ENCODE measurements around the gene C3orf52.

The C3orf52 gene

GRCh38 chr3:112119962-112120836 is 34.0 kb downstream of the C3orf52 start:
- peak; percentile 84 for DNase-seq (ENCODE audit: low spot score)

GRCh38 chr3:112121577-112122547 is 35.7 kb downstream of the C3orf52 start:
- peak; percentile 65 for DNase-seq (ENCODE audit: low spot score)

- DNase-seq (ENCODE audit: low spot score) = peak; percentile 59
These were observed 36.7 kb downstream of the C3orf52 start for GRCh38 chr3:112122870-112123269.

GRCh38 chr3:112123548-112123947 is 37.4 kb downstream of the C3orf52 start:
- peak; percentile 49 for DNase-seq (ENCODE audit: low spot score)

- DNase-seq (ENCODE audit: low spot score) = peak; percentile 40
These were observed 38.9 kb downstream of the C3orf52 start for GRCh38 chr3:112124907-112125607.

GRCh38 chr3:112126511-112126911 is 40.3 kb downstream of the C3orf52 start:
- peak; percentile 24 for DNase-seq (ENCODE audit: low spot score)

GRCh38 chr3:112127522-112128494 is 41.6 kb downstream of the C3orf52 start:
- DNase-seq (ENCODE audit: low spot score) = peak; percentile 58

GRCh38 chr3:112128843-112129727 is 42.9 kb downstream of the C3orf52 start:
- peak; percentile 97 for DNase-seq (ENCODE audit: low spot score)

GRCh38 chr3:112129925-112130637 is 43.9 kb downstream of the C3orf52 start:
- peak; percentile 55 for DNase-seq (ENCODE audit: low spot score)

- no peak for DNase-seq (ENCODE audit: low spot score)
These were observed 44.4 kb downstream of the C3orf52 start for GRCh38 chr3:112130638-112130993.

- DNase-seq (ENCODE audit: low spot score) = peak; percentile 41
These were observed 44.9 kb downstream of the C3orf52 start for GRCh38 chr3:112131111-112131510.

- DNase-seq (ENCODE audit: low spot score) = peak; percentile 41
These were observed 45.9 kb downstream of the C3orf52 start for GRCh38 chr3:112132088-112132487.

GRCh38 chr3:112132554-112132953 is 46.4 kb downstream of the C3orf52 start:
- DNase-seq (ENCODE audit: low spot score) = peak; percentile 41

- DNase-seq (ENCODE audit: low spot score) = peak; percentile 96
These were observed 46.8 kb downstream of the C3orf52 start, which contains the start of gene GCSAM for GRCh38 chr3:112132975-112133448. Gene GCSAM (minus strand): TSS chr3:112133248. CDS start chr3:112133120, 128 bp downstream.

- DNase-seq (ENCODE audit: low spot score) = peak; percentile 83
These were observed 47.6 kb downstream of the C3orf52 start for GRCh38 chr3:112133626-112134334.

- DNase-seq (ENCODE audit: low spot score) = peak; percentile 46
These were observed 48.3 kb downstream of the C3orf52 start for GRCh38 chr3:112134335-112135124.

GRCh38 chr3:112136046-112136445 is 49.9 kb downstream of the C3orf52 start:
- peak; percentile 53 for DNase-seq (ENCODE audit: low spot score)

All from NAMALWA (cell line).